Measurements from ENCODE around the gene FKBP5. TPM values are rescaled to one million over a fixed set of nuclear protein-coding genes. Genes with fewer than 3 reads are reported as not detected.

FKBP5 gene
- total and polyA plus RNA-seq, 2 donors (not counting 1 experiment from before 2014, with no cell fraction given), result 10.9 to 16.3 TPM

DNA sequence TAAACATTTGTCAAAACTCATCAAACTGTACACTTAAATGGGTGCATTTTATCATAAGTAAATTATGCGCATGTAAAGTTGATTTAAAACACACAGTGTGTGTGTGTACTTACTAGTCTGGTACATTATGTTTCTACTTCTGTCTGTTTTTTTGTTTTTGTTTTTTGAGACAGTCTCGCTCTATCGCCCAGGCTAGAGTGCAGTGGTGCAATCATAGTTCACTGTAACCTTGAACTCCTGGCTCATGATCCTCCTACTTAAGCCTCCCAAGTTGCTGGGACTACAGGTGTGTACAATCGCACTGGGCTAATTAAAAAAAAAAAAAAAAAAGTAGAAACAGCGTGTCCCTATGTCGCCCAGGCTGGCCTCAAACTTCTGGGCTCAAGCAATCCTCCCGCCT, 23.0 kb upstream of the FKBP5 start:
- H3K4me1 ChIP-seq (ENCODE audit: control insufficient read depth, extremely low read depth, insufficient read depth, low read length), result no peaks in the 10 kb centered on the region
- no peaks in the 10 kb centered on the region for H3K36me3 ChIP-seq (ENCODE audit: control insufficient read depth, insufficient read depth, low read length)
- no peaks in the 10 kb centered on the region for H3K9me3 ChIP-seq (ENCODE audit: control insufficient read depth, insufficient read depth, low read depth, low read length)
- no peak for DNase-seq (ENCODE audit: low read depth in 2 of 2)
- H3K9ac ChIP-seq (ENCODE audit: insufficient read depth, low read length), result no peak overlapping the region
- H3K4me3 ChIP-seq (replicated peaks in 1 of 4; ENCODE audit: control extremely low read depth in 1 of 4, insufficient read depth in 1 of 4, low read depth in 3 of 4, low read length in 4 of 4), result no peak overlapping the region
- no peak overlapping the region for H2AFZ ChIP-seq (ENCODE audit: low read length)
- TF ChIP-seq EZH2 (IDR thresholded peaks at IDR 0.05; ENCODE audit: low read length, missing control alignments), result no peak
- TF ChIP-seq, protein P1, sequence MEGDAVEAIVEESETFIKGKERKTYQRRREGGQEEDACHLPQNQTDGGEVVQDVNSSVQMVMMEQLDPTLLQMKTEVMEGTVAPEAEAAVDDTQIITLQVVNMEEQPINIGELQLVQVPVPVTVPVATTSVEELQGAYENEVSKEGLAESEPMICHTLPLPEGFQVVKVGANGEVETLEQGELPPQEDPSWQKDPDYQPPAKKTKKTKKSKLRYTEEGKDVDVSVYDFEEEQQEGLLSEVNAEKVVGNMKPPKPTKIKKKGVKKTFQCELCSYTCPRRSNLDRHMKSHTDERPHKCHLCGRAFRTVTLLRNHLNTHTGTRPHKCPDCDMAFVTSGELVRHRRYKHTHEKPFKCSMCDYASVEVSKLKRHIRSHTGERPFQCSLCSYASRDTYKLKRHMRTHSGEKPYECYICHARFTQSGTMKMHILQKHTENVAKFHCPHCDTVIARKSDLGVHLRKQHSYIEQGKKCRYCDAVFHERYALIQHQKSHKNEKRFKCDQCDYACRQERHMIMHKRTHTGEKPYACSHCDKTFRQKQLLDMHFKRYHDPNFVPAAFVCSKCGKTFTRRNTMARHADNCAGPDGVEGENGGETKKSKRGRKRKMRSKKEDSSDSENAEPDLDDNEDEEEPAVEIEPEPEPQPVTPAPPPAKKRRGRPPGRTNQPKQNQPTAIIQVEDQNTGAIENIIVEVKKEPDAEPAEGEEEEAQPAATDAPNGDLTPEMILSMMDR (conservative IDR thresholded peaks at IDR 0.05 in 1 of 2, IDR thresholded peaks at IDR 0.05 in 1 of 2; ENCODE audit: low read depth in 1 of 2, low read length in 2 of 2), result no peak
- H3K79me2 ChIP-seq (ENCODE audit: control insufficient read depth, insufficient read depth, low read length), result no peaks in the 10 kb centered on the region
- no peak overlapping the region for H3K27ac ChIP-seq (ENCODE audit: insufficient read depth, low read length)
- H3K4me2 ChIP-seq (ENCODE audit: extremely low read depth, insufficient read depth, low read length), result no peak overlapping the region
- no peaks in the 10 kb centered on the region for H3K27me3 ChIP-seq (ENCODE audit: control insufficient read depth, insufficient read depth, low read length)
- H4K20me1 ChIP-seq (ENCODE audit: control insufficient read depth, extremely low read depth, insufficient read depth, low read length), result no peaks in the 10 kb centered on the region

DNA sequence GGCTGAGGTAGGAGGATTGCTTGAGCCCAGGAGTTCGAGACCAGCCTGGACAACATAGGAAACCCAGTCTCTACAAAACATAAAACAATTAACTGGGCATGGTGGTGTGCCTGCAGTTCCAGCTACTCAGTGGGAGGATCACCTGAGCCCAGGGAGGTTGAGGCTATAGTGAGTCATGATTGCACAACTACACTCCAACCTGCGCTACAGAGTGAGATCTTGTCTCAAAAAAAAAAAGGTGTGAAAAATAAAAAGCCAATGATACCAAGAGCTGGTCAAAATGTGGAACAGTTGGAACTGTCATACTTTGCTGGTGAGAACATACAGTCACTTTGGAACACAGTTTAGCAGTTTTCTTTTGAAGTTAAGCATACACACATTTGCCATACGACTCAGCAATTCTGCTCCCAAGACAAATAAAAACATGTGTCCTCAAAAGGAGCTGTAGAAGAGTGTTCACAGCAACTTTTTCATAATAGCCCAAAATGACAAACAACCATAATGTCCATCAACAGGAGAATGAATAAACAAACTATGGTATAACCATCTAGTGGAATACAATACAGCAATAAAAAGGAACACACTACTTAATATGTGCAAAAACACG, 21.6 kb upstream of the FKBP5 start:
- no peaks in the 10 kb centered on the region for H4K20me1 ChIP-seq (ENCODE audit: control insufficient read depth, extremely low read depth, insufficient read depth, low read length)
- H3K4me1 ChIP-seq (ENCODE audit: control insufficient read depth, extremely low read depth, insufficient read depth, low read length), result no peaks in the 10 kb centered on the region
- H3K9ac ChIP-seq (ENCODE audit: insufficient read depth, low read length), result no peak overlapping the region
- H3K9me3 ChIP-seq (ENCODE audit: control insufficient read depth, insufficient read depth, low read depth, low read length), result no peaks in the 10 kb centered on the region
- no peak overlapping the region for H3K27ac ChIP-seq (ENCODE audit: insufficient read depth, low read length)
- H2AFZ ChIP-seq (ENCODE audit: low read length), result no peak overlapping the region
- DNase-seq (ENCODE audit: low read depth in 2 of 2), result no peak
- no peaks in the 10 kb centered on the region for H3K36me3 ChIP-seq (ENCODE audit: control insufficient read depth, insufficient read depth, low read length)
- H3K27me3 ChIP-seq (ENCODE audit: control insufficient read depth, insufficient read depth, low read length), result no peaks in the 10 kb centered on the region
- H3K4me2 ChIP-seq (ENCODE audit: extremely low read depth, insufficient read depth, low read length), result no peak overlapping the region
- no peak overlapping the region for H3K4me3 ChIP-seq (replicated peaks in 1 of 4; ENCODE audit: control extremely low read depth in 1 of 4, insufficient read depth in 1 of 4, low read depth in 3 of 4, low read length in 4 of 4)
- no peaks in the 10 kb centered on the region for H3K79me2 ChIP-seq (ENCODE audit: control insufficient read depth, insufficient read depth, low read length)
- TF ChIP-seq, protein P1 (conservative IDR thresholded peaks at IDR 0.05 in 1 of 2, IDR thresholded peaks at IDR 0.05 in 1 of 2; ENCODE audit: low read depth in 1 of 2, low read length in 2 of 2), result no peak
- no peak for TF ChIP-seq EZH2 (IDR thresholded peaks at IDR 0.05; ENCODE audit: low read length, missing control alignments)

DNA sequence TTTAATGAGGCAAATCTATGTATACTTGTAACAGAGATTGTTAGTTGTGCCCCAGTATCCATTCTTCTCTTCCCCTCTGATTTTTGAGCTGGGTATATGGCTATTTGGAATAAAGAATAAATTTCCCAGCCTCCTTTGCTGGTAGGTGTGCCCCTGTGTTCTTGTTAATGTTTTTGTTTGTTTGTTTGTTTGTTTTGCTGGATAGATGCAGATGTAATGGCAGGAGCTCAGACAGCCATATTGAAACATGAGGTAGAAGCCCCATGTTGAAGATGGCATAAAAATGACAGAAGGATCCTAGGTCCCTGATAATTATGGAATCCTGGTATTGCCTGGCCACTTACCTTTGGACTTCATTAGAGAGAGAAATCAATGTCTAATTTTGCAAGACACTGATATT, 19.9 kb upstream of the FKBP5 start:
- Histone ChIP-seq H3K9ac (ENCODE audit: insufficient read depth, low read length) (no peak overlapping the region), H2AFZ (ENCODE audit: low read length) (no peak overlapping the region), H3K4me3 (replicated peaks in 1 of 4; ENCODE audit: control extremely low read depth in 1 of 4, insufficient read depth in 1 of 4, low read depth in 3 of 4, low read length in 4 of 4) (no peak overlapping the region), H3K27ac (ENCODE audit: insufficient read depth, low read length) (no peak overlapping the region), H3K4me1 (ENCODE audit: control insufficient read depth, extremely low read depth, insufficient read depth, low read length) (no peaks in the 10 kb centered on the region), H3K27me3 (ENCODE audit: control insufficient read depth, insufficient read depth, low read length) (no peaks in the 10 kb centered on the region), H3K36me3 (ENCODE audit: control insufficient read depth, insufficient read depth, low read length) (no peaks in the 10 kb centered on the region), H3K4me2 (ENCODE audit: extremely low read depth, insufficient read depth, low read length) (no peak overlapping the region), H3K79me2 (ENCODE audit: control insufficient read depth, insufficient read depth, low read length) (no peaks in the 10 kb centered on the region), H3K9me3 (ENCODE audit: control insufficient read depth, insufficient read depth, low read depth, low read length) (no peaks in the 10 kb centered on the region), H4K20me1 (ENCODE audit: control insufficient read depth, extremely low read depth, insufficient read depth, low read length) (no peaks in the 10 kb centered on the region)
- no peak for DNase-seq (ENCODE audit: low read depth in 2 of 2)
- no peak for TF ChIP-seq EZH2 (IDR thresholded peaks at IDR 0.05; ENCODE audit: low read length, missing control alignments)
- TF ChIP-seq, protein P1 (conservative IDR thresholded peaks at IDR 0.05 in 1 of 2, IDR thresholded peaks at IDR 0.05 in 1 of 2; ENCODE audit: low read depth in 1 of 2, low read length in 2 of 2), result no peak

Measured in fibroblast of lung (primary cell).